AG20443 (cell line): ENCODE measurements around the gene IQSEC3.

Experiments
- DNase-seq: peaks from one replicate; pipeline ENCODE4 v3.0.0; 2012; ENCODE audit warnings: low spot score, mixed read lengths

The IQSEC3 gene

DNA sequence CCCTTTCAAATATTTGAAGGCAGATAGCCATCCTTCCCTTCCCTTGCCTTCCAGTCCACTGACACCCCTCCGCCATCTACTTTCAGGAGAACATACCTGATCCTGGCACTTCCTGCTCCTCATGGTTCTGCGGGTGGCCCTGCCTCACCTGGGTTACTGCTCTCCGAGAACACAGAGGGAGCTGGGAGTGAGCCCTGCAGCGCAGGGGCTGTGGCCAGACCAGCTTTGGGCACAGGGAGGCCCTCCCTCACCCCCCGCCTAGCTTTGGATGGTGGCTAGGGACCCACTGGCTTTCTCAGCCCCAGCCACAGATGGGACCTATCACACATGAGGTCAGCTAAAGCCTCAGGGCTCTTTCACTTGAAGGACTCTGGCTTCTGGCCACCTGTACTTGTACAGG lies 12.4 kb downstream of the IQSEC3 start:
- DNase-seq, result no peak

- no peak for DNase-seq
These were observed 14.2 kb downstream of the IQSEC3 start for GRCh38 chr12:80681-81190.

- DNase-seq, result no peak
These were observed 16.2 kb downstream of the IQSEC3 start for GRCh38 chr12:82740-83139.

DNA sequence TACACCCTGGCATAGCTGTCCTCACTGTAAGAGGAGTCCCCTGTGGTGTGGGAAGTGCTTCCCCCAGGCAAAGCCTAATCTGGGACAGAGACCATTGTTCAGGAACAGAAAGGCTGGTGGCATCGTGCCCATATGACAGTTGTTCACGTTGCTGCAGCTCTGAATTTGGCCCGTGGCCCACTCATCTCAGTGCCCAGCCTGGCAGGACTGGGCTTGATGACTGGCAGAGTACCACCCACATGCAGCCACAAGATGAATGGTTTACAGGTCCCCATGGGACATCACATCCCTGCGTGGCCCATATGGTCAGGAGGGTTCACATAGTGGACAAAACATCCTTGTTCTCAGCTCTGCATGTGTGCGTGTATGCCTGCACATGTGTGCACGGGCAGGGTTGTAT lies 17.5 kb downstream of the IQSEC3 start:
- DNase-seq, result no peak

GRCh38 chr12:85191-85666 lies 18.7 kb downstream of the IQSEC3 start:
- DNase-seq, result no peak

GRCh38 chr12:87315-87714 lies 20.7 kb downstream of the IQSEC3 start:
- DNase-seq, result no peak

GRCh38 chr12:87856-88255 lies 21.3 kb downstream of the IQSEC3 start:
- no peak for DNase-seq

DNA sequence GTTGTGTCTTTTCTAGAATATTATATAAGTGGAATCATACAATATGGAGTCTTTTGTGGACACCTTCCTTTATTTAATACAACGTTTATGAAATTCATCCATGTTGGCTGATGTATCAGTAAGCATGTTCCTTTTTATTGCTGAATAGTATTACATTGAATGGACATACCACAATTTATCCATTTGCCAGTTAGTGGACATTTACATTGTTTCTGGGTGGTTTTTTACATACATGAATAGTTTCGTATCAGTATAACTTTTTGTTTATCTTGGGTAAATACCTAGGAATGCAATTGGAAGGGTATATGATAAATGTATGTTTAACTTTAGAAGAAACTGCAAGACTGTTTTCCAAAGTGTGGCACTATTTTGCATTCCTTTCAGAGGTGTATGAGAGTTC lies 23.1 kb downstream of the IQSEC3 start:
- no peak for DNase-seq

- DNase-seq, result no peak
These were observed 24.6 kb downstream of the IQSEC3 start for GRCh38 chr12:91213-91612.

DNA sequence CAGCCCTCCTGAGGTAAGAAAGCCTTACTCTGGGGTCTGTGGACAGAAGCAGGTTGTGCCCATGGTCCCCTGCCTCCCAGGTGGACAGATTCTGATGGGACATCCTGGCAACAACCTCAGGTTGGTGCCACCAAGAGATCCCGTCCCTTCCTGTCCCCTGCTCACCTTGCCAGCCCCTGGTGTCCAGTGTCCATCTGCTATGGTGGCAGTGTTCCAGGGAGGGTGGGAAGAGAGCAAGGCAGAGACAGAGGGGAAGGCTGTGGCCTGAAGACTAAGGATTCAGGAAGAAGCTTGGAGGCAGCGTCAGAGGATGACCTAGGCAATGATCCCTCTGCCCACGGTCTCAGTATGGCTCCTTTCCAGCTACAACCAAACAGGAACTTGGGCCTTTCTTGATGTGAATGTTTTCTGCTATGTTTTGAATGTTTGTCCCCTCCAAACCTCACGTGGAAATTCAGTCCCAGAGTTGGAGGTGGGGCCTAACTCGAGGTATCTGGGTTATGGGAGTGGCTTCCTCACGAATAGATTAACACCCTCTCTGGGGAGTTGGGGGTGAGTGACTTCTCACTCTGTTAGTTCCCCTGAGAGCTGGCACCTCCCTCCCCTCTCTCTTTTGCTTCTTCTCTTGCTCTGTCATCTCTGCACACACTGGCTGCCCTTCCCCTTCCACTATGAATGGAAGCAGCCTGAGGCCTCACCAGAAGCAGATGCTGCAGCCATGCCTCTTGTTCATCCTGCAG lies 26.9 kb downstream of the IQSEC3 start:
- no peak for DNase-seq

- DNase-seq, result no peak
These were observed 30.0 kb downstream of the IQSEC3 start for GRCh38 chr12:96543-96942.

- peak; percentile 34 for DNase-seq
These were observed 32.4 kb downstream of the IQSEC3 start for GRCh38 chr12:98924-99352.

- peak; percentile 45 for DNase-seq
These were observed 33.0 kb downstream of the IQSEC3 start for GRCh38 chr12:99605-100004.

GRCh38 chr12:101969-102878 lies 35.7 kb downstream of the IQSEC3 start:
- DNase-seq, result no peak

DNA sequence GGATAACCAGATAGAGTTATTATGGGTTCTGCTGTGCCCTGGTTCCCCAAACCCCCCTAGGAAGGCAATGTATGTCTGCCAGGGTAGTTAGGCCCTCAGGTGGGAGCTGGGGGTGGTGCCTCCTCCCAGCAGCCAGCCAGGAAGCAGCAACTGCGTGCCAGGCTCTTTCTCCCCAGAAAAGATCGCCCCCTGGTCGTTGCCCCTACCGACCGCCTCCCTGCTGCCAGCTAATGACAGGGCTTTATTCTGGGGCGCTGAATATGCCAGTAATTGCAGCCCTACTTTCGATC lies 36.3 kb downstream of the IQSEC3 start:
- no peak for DNase-seq

DNA sequence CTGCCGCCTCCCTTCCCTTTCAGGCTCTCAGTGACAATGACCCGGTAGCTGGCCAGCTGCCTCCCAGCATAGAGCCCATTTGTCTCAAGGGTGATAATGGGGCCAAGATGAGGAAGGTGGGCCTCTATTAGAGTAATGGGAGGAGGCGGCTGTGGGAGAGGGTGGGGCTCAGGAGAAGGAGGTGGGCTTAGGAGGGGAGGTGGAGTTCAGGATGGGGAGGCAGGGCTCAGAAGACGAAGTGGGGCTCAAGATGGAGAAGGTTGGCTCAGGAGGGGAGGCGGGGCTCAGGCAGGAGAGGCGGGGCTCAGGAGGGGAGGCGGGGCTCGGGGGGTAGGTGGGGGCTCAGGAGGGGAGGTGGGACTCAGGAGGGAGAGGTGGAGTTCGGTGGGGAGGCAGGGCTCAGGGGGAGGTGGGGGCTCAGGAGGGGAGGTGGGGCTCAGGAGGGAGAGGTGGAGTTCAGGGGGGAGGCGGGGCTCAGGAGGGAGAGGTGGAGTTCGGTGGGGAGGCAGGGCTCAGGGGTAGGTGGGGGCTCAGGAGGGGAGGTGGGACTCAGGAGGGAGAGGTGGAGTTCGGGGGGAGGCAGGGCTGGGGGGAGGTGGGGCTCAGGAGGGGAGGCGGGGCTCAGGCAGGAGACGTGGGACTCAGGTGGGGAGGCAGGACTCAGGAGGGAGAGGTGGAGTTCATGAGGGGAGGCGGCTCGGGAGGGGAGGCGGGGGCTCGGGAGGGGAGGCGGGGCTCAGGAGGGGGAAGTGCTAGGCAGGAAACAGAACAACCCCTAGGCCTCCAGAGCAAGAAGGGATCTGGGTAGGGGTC lies 36.8 kb downstream of the IQSEC3 start:
- DNase-seq, result no peak

GRCh38 chr12:104551-105081 lies 38.0 kb downstream of the IQSEC3 start:
- peak; percentile 22 for DNase-seq

GRCh38 chr12:105696-106095 lies 39.1 kb downstream of the IQSEC3 start:
- no peak for DNase-seq

DNA sequence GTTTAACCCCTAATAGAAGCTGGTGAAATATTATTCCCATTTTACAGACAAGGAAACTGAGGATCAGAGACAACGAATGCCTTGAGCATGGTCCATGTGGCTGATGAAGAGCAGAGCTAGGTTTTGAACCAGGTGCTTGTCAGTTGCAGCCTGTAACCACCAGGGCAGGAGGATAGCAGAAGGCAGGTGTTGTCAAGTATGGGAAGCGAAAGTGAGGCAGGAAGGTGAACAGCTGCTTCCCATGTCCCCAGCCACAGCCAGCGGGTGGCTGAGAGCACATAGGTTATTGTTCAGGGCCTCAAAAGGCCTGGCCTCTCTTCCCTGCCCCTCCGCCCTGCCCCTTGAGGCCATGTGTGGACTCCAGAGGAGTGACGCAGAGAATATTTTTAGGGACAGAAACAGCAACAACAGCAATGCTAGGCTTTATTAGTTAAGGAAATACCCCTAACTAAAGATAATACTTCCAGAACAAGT lies 39.6 kb downstream of the IQSEC3 start:
- no peak for DNase-seq

- DNase-seq, result no peak
These were observed 42.0 kb downstream of the IQSEC3 start for GRCh38 chr12:108594-108993.

GRCh38 chr12:109446-109845 lies 42.9 kb downstream of the IQSEC3 start:
- no peak for DNase-seq

DNA sequence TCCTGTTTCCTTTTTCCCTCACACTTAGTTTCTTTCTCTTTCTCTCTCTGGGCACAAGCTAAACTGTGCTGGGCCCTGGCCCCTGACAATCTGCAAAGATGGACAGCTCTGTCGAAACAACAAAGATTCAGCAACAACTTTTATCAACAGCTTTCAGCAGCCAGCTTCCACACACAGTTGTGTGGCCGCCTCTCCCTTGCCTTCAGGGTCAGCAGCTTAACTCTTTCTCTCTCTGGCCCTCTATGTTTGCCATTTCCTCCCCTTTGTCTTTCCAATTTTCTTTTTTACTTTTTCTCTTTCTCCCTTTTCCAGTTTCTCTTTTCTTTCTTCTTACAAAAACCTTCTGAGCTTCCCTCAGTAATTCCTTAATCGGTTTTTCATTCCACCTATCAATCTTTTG lies 43.3 kb downstream of the IQSEC3 start:
- DNase-seq, result no peak
